NCI-H526 (cell line): Measurements from ENCODE around the gene CDK5RAP2.

Experiments used
- DNase-seq, 2 experiments: peaks; one replicate each; lab custom pipeline; 2025; lab: John Stamatoyannopoulos, UW

CDK5RAP2 gene

GRCh38 chr9:120399940-120400339 lies 180.0 kb downstream of the CDK5RAP2 start:
- no peak for DNase-seq

- DNase-seq, result no peak
Measured at GRCh38 chr9:120398286-120398685, 181.7 kb downstream of the CDK5RAP2 start.

GRCh38 chr9:120397453-120397852 lies 182.5 kb downstream of the CDK5RAP2 start:
- DNase-seq, result peak; percentile 30 to 47

GRCh38 chr9:120396931-120397330 lies 183.0 kb downstream of the CDK5RAP2 start:
- DNase-seq, result no peak

DNA sequence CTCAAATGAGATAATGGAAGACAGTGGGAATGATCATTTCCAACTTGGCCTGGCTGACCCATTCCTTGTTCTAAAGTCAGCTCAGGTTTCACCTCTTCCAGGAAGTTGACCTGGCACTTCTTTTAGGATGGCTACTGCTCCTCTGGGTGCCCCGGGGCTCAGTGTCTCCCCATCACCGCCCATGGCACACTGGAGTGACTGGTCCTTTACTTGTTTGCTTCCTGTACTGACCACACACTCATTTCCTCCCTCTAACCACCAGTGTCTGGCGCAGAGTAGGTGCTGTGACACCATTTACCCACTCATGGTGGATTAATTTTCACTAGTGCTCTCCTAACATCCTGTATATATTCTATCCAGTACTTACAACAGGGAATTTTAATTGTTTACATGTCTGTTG lies 183.5 kb downstream of the CDK5RAP2 start:
- DNase-seq, result no peak

DNA sequence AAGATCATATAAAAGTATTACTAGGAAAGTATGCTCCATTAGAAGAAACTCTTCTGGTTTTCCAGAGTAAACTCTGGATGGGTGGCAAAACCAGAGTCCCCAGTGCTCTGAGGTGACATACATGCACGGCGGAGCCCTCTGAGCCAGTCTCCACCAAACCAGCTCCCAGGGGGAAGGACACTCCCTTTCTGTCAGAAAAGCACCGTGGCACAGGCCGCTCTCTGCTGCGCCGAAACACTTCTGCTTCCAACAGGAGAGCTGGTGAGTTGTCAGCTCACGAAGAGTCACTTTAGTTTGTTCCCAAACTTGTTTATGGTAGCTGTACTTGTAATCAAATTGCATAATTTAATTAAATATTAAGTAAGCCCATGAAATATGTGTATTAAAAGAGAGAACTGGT lies 184.6 kb downstream of the CDK5RAP2 start:
- DNase-seq, result no peak

- DNase-seq, result no peak
Measured at GRCh38 chr9:120394058-120394669, 185.8 kb downstream of the CDK5RAP2 start.

- no peak for DNase-seq
Measured at GRCh38 chr9:120393386-120394057, 186.4 kb downstream of the CDK5RAP2 start.

DNA sequence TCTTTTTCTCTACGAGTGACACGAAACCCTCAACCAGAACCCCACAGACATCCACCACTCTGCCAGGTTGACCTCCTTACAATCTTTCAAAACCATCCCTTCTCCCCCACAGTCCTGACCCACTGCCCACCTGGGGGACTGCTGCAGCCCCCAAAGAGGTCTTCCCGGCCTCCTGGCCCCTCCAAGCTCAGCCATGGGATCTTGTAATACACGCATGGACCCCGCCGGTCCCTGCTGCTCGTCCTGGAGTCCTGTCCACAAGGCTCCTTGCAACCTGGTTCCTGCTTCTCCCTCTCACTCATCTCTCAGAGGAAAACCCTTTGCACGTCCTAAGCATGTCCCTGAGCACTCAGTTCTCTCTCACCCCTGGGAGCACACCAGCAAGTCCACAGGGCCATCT lies 187.3 kb downstream of the CDK5RAP2 start:
- DNase-seq, result no peak

DNA sequence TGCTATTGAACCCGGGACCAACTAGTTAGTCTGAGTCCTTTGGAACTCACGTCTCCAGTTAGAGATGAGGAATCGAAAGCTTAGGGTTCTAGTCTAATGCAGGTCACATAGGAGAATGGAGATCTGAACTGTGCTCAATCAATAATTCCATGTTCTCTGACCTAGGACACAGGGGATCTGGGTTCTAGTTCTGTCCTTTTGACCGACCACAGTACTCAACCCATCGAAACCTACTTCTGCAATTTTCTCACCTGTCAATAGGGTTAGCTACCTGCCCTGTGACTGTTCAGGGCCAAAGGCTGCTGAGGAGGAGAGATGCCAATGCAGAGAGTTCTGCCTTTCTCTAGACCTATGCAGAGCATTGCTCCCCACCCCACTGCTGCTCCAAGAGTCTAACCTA lies 187.7 kb downstream of the CDK5RAP2 start:
- DNase-seq, result no peak

DNA sequence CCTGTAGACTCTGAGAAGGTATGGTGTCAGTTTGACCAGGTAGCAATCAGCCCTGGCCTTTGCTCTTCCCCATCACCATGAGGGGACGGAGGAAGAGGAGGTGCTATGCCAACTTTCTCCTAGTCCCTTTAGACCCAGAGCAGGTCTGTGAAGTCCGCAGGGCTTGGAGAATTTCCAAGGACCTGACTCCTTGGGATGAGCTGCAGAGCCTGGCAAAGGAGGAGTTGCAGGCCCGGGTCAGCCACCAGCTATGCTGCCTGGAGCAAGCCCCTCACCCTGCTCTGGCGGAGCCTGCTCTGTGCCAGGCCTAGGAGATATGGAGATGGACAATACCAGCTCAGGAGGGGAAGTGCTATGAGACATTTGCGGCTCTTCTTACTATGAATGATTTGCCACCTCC lies 188.3 kb downstream of the CDK5RAP2 start:
- DNase-seq, result no peak

GRCh38 chr9:120390637-120391190 lies 189.3 kb downstream of the CDK5RAP2 start:
- no peak for DNase-seq

DNA sequence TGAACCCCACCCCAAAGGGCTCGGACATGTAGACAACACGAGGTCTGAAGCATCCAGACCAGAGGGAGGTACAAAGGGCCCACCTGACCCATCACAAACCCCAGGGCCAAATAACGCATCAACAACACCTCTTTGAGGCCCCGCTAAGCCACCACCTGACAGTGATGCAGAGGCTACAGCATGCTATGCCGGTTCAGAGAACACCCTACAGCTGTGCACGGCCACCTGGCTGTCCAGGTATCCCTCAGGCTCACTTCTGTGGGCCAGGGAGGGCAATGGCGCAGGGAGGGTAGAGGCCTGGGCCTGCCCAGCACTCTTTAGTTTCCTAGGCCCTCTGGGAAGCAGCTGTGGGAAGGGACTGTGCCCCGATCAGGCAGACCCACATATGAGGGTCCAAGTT lies 190.1 kb downstream of the CDK5RAP2 start:
- DNase-seq, result no peak

- no peak for DNase-seq
Measured at GRCh38 chr9:120389300-120389699, 190.7 kb downstream of the CDK5RAP2 start.

DNA sequence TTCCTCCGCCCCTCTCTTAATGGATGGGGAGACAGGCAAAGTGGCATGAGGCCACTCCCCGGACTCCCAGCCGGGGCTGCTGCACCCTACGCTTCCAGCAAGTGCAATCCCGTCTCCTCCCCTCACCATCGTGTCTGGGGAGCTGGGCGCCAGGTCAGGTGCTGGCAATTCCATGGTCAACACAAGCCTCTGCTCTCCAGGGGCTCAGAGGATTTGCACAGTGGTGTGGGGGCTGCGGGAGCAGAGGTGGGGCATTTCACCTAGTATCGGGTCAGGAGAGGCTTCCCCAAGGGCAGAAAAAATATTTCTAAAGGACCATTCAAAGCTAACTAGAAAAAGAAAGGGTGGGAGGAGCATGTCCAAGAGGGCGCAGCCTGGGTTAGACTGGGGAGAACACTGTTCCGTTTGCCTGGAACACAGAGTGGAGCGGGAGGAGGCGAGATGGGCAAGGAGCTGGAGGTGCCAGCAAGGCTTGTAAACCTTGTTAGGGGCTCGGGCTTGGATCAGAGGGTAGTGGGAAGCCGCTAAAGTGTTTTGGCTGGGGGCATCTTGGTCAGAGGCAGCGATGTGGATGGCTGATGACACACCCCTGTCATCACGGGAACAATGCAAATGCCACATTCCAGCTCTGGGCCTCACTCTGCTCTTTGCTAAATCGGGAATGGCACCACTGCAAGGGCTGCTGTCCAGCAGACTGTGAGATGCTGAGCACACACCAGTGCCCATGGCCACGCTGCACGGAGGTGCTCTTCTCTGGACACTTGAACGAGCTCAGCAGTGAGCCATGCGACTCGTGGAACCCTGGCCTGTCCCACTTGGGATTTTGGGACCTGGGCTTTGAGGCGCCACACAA lies 191.7 kb downstream of the CDK5RAP2 start:
- no peak for DNase-seq

DNA sequence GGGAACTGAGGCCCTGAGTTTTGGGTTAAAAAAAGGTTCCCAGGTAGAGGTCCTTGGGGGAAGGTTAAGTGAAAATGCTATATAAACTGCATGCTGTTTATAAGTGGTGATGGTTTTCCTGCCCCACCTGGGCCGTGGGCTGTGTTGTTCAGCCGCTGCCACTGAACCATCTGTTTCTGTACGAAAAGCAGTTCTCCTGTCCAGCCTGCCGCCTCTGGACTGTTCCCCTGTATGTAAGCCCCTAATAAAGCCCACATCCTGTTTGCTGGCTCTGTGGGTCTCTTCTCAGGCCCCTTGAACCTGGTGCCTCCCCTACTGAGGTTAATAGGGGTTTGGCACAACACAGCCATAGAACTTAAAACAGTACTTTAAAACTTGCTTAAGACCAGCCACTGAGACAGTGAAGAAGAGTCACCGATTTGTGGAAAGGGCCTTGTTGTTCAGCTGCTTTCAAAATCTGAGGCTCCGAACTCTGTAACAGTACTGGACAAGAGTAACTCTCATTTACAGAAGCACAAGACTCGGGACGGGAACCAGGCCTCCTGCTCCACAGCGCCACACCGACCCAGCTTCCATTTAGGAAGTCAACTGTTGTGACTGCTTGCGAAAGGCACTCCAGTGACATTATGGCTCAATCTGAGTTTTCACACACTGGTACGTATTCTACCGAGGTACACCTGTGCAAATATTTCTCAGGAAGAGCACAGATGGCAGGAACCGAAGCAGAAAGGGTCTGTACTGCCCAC lies 192.5 kb downstream of the CDK5RAP2 start:
- DNase-seq, result no peak

GRCh38 chr9:120386390-120387131 lies 193.4 kb downstream of the CDK5RAP2 start:
- no peak for DNase-seq

- DNase-seq, result no peak
Measured at GRCh38 chr9:120385606-120386389, 194.2 kb downstream of the CDK5RAP2 start.

DNA sequence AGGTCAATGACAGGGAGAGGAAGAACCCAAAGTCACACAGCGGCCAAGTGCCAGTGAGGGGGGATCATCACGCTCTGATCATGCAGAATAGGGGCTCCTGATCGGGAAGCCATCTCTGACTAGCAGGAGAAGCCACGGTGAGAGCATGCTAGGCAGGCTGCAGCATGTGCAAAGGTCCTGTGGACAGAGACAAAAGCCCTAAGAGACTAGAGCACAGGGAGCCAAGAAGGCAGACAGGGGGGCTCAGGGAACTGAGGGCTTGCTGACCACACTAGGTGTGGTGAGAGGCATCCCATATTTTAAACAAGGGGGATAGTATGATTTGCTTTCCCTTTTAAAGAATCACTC lies 195.1 kb downstream of the CDK5RAP2 start:
- DNase-seq, result no peak
